HepG2 (cell line): ENCODE results near the gene EFCAB13. TPM values are rescaled to one million over a fixed set of nuclear protein-coding genes. Genes with fewer than 3 reads are reported as not detected.
A peak's percentile ranks its signal among the peaks of the same experiment; 100 is the strongest.

Experiments used
- ARID5B ChIP-seq: IDR thresholded peaks from 2 replicates; pipeline ENCODE4 v1.4.0; 2020; ENCODE audit warnings: mild to moderate bottlenecking, missing genetic modification reagents
- FOXA3 ChIP-seq: IDR thresholded peaks from 2 replicates; pipeline ENCODE4 v1.6.1; 2016; ENCODE audit warnings: missing genetic modification reagents, missing compliant biosample characterization
- HMG20A ChIP-seq: IDR thresholded peaks from 2 replicates; pipeline ENCODE4 v1.6.1; 2016; ENCODE audit warnings: borderline replicate concordance
- MAFK ChIP-seq, 2 experiments: IDR thresholded peaks in 1 of 2; conservative IDR thresholded peaks in 1 of 2; 2 replicates each; pipeline ENCODE4 v1.6.1; 2011; ENCODE audit warnings: improper control_type of control experiment in 2 of 2, low read length in 2 of 2
- POLR2G ChIP-seq: fragments of 200-400 bp; formaldehyde crosslinking; IDR thresholded peaks from 2 replicates; pipeline ENCODE4 v1.6.1; 2018; ENCODE audit warnings: mild to moderate bottlenecking, low read depth, low read length, moderate library complexity
- RERE ChIP-seq: IDR thresholded peaks from 2 replicates; pipeline ENCODE4 v1.6.1; 2016; ENCODE audit warnings: low read depth, missing genetic modification reagents, missing compliant biosample characterization
- SALL2 ChIP-seq: sonication (generic); formaldehyde crosslinking; IDR thresholded peaks from 2 replicates; pipeline ENCODE4 v1.8.1; 2023; ENCODE audit warnings: mild to moderate bottlenecking, missing genetic modification reagents, inconsistent platforms
- SIN3A ChIP-seq: IDR thresholded peaks from 2 replicates; pipeline ENCODE4 v1.6.1; 2011; ENCODE audit warnings: low read depth, mild to moderate bottlenecking, control low read depth, low read length, borderline replicate concordance
- SOX13 ChIP-seq, 3 experiments: fragments of 450-650 bp in 1 of 3; sonication (generic) in 1 of 3; formaldehyde crosslinking in 1 of 3; IDR thresholded peaks in 2 of 3; conservative IDR thresholded peaks in 1 of 3; 2 replicates each; pipeline versions ENCODE4 v1.5.0 to v1.6.1; 2016 to 2020; ENCODE audit warnings: antibody characterized with exemption in 1 of 3, mild to moderate bottlenecking in 1 of 3, missing compliant biosample characterization in 1 of 3, missing genetic modification reagents in 1 of 3, moderate library complexity in 1 of 3
- SRSF4 ChIP-seq: fragments of 200-400 bp; formaldehyde crosslinking; IDR thresholded peaks from one replicate; pipeline ENCODE4 v1.6.1; 2018; ENCODE audit warnings: mild to moderate bottlenecking, low read depth, low read length, moderate library complexity; ENCODE audit not compliant: poor library complexity, severe bottlenecking
- TSC22D2 ChIP-seq: sonication (generic); formaldehyde crosslinking; IDR thresholded peaks from 2 replicates; pipeline ENCODE4 v1.5.1; 2020; ENCODE audit warnings: missing genetic modification reagents, mild to moderate bottlenecking, borderline replicate concordance
- ZNF883 ChIP-seq: sonication (generic); formaldehyde crosslinking; IDR thresholded peaks from 2 replicates; pipeline ENCODE4 v1.5.1; 2020; ENCODE audit warnings: mild to moderate bottlenecking, missing genetic modification reagents; ENCODE audit errors: not compliant biosample characterization
- polyA plus RNA-seq, 8 experiments: library from polyadenylated mRNA; depleted of rRNA in 3 of 8; stranded (reverse) in 7 of 8; unstranded in 1 of 8; fragments of >200 nt; fragmentation: Illumina TruSeq in 4 of 8; extraction: Trizol in 4 of 8; gene quantifications; 2 replicates each; pipeline versions ENCODE4 v1.2.1 to v1.2.3, GENCODE V29; 2011 to 2016; ENCODE audit warnings: low read depth in 4 of 8, missing spikeins in 1 of 8, mixed read lengths in 1 of 8; ENCODE audit not compliant: insufficient read depth in 1 of 8
- total RNA-seq, 5 experiments: library from RNA; depleted of rRNA; stranded (reverse); fragments of >200 nt; fragmentation: Illumina TruSeq; extraction: Trizol; gene quantifications; 2 replicates each; pipeline ENCODE4 v1.2.3, GENCODE V29; 2016; ENCODE audit warnings: low read depth in 1 of 5
- TF ChIP-seq, protein P1 (sequence below): IDR thresholded peaks from 2 replicates; pipeline ENCODE4 v1.6.1; 2018; ENCODE audit warnings: missing genetic modification reagents, mild to moderate bottlenecking, missing compliant biosample characterization
- TF ChIP-seq, protein P2 (sequence below): sonication (generic); formaldehyde crosslinking; IDR thresholded peaks from 2 replicates; pipeline ENCODE4 v1.8.0; 2022; ENCODE audit warnings: mild to moderate bottlenecking, missing genetic modification reagents
- TF ChIP-seq, protein P3 (sequence below): sonication (generic); formaldehyde crosslinking; conservative IDR thresholded peaks from 2 replicates; pipeline ENCODE4 v1.8.1; 2023; ENCODE audit warnings: missing genetic modification reagents

Gene EFCAB13
- total and polyA plus RNA-seq, 2 of the 13 experiments (the other 11 are each of a cell fraction or from before 2014, with no cell fraction given) = 0.22 to 0.71 TPM

DNA sequence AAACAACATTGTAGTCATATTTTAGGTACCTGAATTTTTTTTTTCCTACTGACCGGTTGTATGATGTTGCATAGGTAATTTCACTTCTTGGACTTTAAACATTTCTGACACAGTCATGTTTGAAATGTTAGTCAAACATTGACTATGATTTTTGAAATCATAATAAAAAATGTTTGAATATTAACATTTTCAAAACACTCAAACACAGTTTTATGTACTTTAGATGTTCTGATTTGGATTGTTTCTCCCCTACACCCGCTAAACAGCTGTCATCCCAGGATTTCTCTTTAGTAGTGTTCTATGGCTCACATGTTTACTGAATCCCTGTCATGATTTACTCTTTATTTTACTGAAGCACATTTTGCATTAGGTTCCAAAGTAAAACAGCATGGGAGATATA is 104.2 kb downstream of the EFCAB13 start (continued):
- TF ChIP-seq FOXA3 (CRISPR knock-in tag) = peak; percentile 53
- TF ChIP-seq MAFK (conservative IDR thresholded peaks at IDR 0.05 in 1 of 2, IDR thresholded peaks at IDR 0.05 in 1 of 2; ENCODE audit: low read length in 2 of 2) = no peak
- peak; percentile 44; the same call in 1 of the 2 replicates for TF ChIP-seq HMG20A (CRISPR knock-in tag)
- no peak for TF ChIP-seq SOX13 (IDR thresholded peaks at IDR 0.05)
- peak in 1 of 2 experiments; percentile 43; a peak in 1 of 4 replicates for TF ChIP-seq SOX13 (CRISPR knock-in tag; conservative IDR thresholded peaks at IDR 0.05 in 1 of 2, IDR thresholded peaks at IDR 0.05 in 1 of 2)
- TF ChIP-seq, protein P1, sequence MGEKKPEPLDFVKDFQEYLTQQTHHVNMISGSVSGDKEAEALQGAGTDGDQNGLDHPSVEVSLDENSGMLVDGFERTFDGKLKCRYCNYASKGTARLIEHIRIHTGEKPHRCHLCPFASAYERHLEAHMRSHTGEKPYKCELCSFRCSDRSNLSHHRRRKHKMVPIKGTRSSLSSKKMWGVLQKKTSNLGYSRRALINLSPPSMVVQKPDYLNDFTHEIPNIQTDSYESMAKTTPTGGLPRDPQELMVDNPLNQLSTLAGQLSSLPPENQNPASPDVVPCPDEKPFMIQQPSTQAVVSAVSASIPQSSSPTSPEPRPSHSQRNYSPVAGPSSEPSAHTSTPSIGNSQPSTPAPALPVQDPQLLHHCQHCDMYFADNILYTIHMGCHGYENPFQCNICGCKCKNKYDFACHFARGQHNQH (CRISPR knock-in tag) = no peak
- TF ChIP-seq, protein P2, sequence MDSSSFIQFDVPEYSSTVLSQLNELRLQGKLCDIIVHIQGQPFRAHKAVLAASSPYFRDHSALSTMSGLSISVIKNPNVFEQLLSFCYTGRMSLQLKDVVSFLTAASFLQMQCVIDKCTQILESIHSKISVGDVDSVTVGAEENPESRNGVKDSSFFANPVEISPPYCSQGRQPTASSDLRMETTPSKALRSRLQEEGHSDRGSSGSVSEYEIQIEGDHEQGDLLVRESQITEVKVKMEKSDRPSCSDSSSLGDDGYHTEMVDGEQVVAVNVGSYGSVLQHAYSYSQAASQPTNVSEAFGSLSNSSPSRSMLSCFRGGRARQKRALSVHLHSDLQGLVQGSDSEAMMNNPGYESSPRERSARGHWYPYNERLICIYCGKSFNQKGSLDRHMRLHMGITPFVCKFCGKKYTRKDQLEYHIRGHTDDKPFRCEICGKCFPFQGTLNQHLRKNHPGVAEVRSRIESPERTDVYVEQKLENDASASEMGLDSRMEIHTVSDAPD (CRISPR knock-in tag) = no peak
- TF ChIP-seq, protein P3, sequence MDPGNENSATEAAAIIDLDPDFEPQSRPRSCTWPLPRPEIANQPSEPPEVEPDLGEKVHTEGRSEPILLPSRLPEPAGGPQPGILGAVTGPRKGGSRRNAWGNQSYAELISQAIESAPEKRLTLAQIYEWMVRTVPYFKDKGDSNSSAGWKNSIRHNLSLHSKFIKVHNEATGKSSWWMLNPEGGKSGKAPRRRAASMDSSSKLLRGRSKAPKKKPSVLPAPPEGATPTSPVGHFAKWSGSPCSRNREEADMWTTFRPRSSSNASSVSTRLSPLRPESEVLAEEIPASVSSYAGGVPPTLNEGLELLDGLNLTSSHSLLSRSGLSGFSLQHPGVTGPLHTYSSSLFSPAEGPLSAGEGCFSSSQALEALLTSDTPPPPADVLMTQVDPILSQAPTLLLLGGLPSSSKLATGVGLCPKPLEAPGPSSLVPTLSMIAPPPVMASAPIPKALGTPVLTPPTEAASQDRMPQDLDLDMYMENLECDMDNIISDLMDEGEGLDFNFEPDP = no peak
- no peak for TF ChIP-seq POLR2G
- TF ChIP-seq SALL2 = no peak
- TF ChIP-seq RERE (CRISPR knock-in tag) = no peak
- no peak for TF ChIP-seq TSC22D2 (CRISPR knock-in tag)
- TF ChIP-seq SIN3A = no peak
- TF ChIP-seq ZNF883 (CRISPR knock-in tag) = no peak
- no peak for TF ChIP-seq SRSF4
- peak; percentile 51; the same call in 1 of the 2 replicates for TF ChIP-seq ARID5B
